Tibial artery (tissue), 4 donors: ENCODE measurements around the gene FARS2.
A peak's percentile ranks its signal among the peaks of the same experiment; 100 is the strongest.

Experiments
- DNase-seq, 2 donors: peaks; one replicate each; pipeline ENCODE4 v3.0.0-alpha.2; 2019
- H3K27ac ChIP-seq, 2 donors: fragments of 200-600 bp; sonication (generic) in 1 of 2; 1 replicate in 1 of 2; 2 replicates in 1 of 2; pipeline ENCODE4 v1.5.1; 2018 to 2019; ENCODE audit warnings: mild to moderate bottlenecking in 1 of 2
- H3K27me3 ChIP-seq, 2 donors: fragments of 200-600 bp; sonication (generic) in 1 of 2; one replicate each; pipeline versions ENCODE4 v1.5.1 to v1.6.0; 2016 to 2019
- H3K36me3 ChIP-seq, 3 donors: fragments of 200-600 bp; sonication (generic) in 2 of 3; one replicate each; pipeline ENCODE4 v1.5.1; 2016 to 2019; ENCODE audit warnings: mild to moderate bottlenecking in 2 of 3
- H3K4me1 ChIP-seq, 4 donors: fragments of 200-600 bp; sonication (generic) in 2 of 4; 1 replicate in 3 of 4; 2 replicates in 1 of 4; pipeline ENCODE4 v1.5.1; 2016 to 2019
- H3K4me3 ChIP-seq, 2 donors: fragments of 200-600 bp; sonication (generic) in 1 of 2; 1 replicate in 1 of 2; 2 replicates in 1 of 2; pipeline ENCODE4 v1.5.1; 2018 to 2019; ENCODE audit warnings: mild to moderate bottlenecking in 2 of 2
- H3K9me3 ChIP-seq, 3 donors: fragments of 200-600 bp; sonication (generic) in 1 of 3; one replicate each; pipeline ENCODE4 v1.5.1; 2016 to 2019
- CTCF ChIP-seq, 2 experiments: fragments of 200-600 bp in 1 of 2; fragments of 450-650 bp in 1 of 2; IDR thresholded peaks; one replicate each; pipeline ENCODE4 v1.5.1; 2017 to 2019; ENCODE audit warnings: antibody characterized with exemption in 2 of 2, mild to moderate bottlenecking in 1 of 2, moderate library complexity in 1 of 2
- intact Hi-C: fragments of 100-400 bp; cut with DNase I; formaldehyde crosslinking; loops from one replicate; pipeline ENCODE4 v1.15.0; 2023; ENCODE audit warnings: low total_unique reads

Gene FARS2

GRCh38 chr6:5665667-5666066 lies 404.4 kb downstream of the FARS2 start:
- Histone ChIP-seq H3K9me3 (no peaks in the 10 kb centered on the region), H3K4me1 (no peaks in the 10 kb centered on the region), H3K27ac (no peak overlapping the region), H3K36me3 (no peaks in the 10 kb centered on the region), H3K27me3 (no peaks in the 10 kb centered on the region), H3K4me3 (no peak overlapping the region)
- no peak for TF ChIP-seq CTCF (IDR thresholded peaks at IDR 0.05)
- intact Hi-C loops, result no loop called here
- DNase-seq, result no peak

- H3K4me3 ChIP-seq, result no peak overlapping the region
- intact Hi-C loops, result no loop called here
- no peaks in the 10 kb centered on the region for H3K36me3 ChIP-seq
- no peak for TF ChIP-seq CTCF (IDR thresholded peaks at IDR 0.05)
- H3K27me3 ChIP-seq, result no peaks in the 10 kb centered on the region
- no peaks in the 10 kb centered on the region for H3K9me3 ChIP-seq
- DNase-seq, result no peak
- H3K27ac ChIP-seq, result no peak overlapping the region
- peaks cover 0 to 5% (median under 1%) of the 10 kb centered on the region in 4 donors for H3K4me1 ChIP-seq
Measured at GRCh38 chr6:5666695-5667094, 405.4 kb downstream of the FARS2 start.

GRCh38 chr6:5667737-5668136 lies 406.4 kb downstream of the FARS2 start:
- no peak overlapping the region for H3K27ac ChIP-seq
- TF ChIP-seq CTCF (IDR thresholded peaks at IDR 0.05), result no peak
- intact Hi-C loops, result no loop called here

GRCh38 chr6:5670381-5670780 lies 409.1 kb downstream of the FARS2 start:
- Histone ChIP-seq H3K9me3 (no peaks in the 10 kb centered on the region), H3K4me3 (no peak overlapping the region), H3K27me3 (no peaks in the 10 kb centered on the region), H3K36me3 (no peaks in the 10 kb centered on the region), H3K4me1 (peaks cover 0 to 40% (median 12%) of the 10 kb centered on the region in 4 donors), H3K27ac (no peak overlapping the region)
- intact Hi-C loops, result loop anchor here (10.0 kb wide), 1 partner anchor 334 kb away; the partner anchor contains the start of gene NRN1
- no peak for DNase-seq
- no peak for TF ChIP-seq CTCF (IDR thresholded peaks at IDR 0.05)

More at GRCh38 chr6:5667737-5668136, 406.4 kb downstream of the FARS2 start:
- no peak for DNase-seq
- Histone ChIP-seq H3K36me3 (no peaks in the 10 kb centered on the region), H3K27me3 (no peaks in the 10 kb centered on the region), H3K4me1 (peaks cover 0 to 15% (median 6%) of the 10 kb centered on the region in 4 donors), H3K9me3 (no peaks in the 10 kb centered on the region), H3K4me3 (no peak overlapping the region)

- TF ChIP-seq CTCF (IDR thresholded peaks at IDR 0.05), result no peak
- H3K4me3 ChIP-seq, result no peak overlapping the region
- H3K9me3 ChIP-seq, result no peaks in the 10 kb centered on the region
- peak overlapping the region; percentile 69 to 77 for H3K27ac ChIP-seq
- intact Hi-C loops, result loop anchor here (10.0 kb wide), 1 partner anchor 334 kb away; the partner anchor contains the start of gene NRN1
- H3K27me3 ChIP-seq, result no peaks in the 10 kb centered on the region
- peaks cover 0 to 43% (median 12%) of the 10 kb centered on the region in 4 donors for H3K4me1 ChIP-seq
- no peaks in the 10 kb centered on the region for H3K36me3 ChIP-seq
- DNase-seq, result no peak
Measured at GRCh38 chr6:5670811-5671561, 409.7 kb downstream of the FARS2 start.
